Cardiac septum (tissue), 1 donor: ENCODE data around the gene SYAP1. TPM values are rescaled to one million over a fixed set of nuclear protein-coding genes. Genes with fewer than 3 reads are reported as not detected.
"Not testable (repeated sequence)": the region's sequence is repeated elsewhere in the genome, so short reads cannot be mapped to it uniquely, and the experiment has no call there.

Experiments
- DNase-seq: peaks from one replicate; pipeline ENCODE4 v3.0.0-alpha.2; 2020; ENCODE audit warnings: low spot score
- intact Hi-C: fragments of 100-400 bp; cut with DNase I; formaldehyde crosslinking; loops from one replicate; pipeline ENCODE4 v1.14.0; 2022
- total RNA-seq: library from RNA; stranded (reverse); fragmentation: NEBNext Ultra II Directional; extraction: Animal tissue kit (Norgen Biotek cat#: 25700); gene quantifications from one replicate; pipeline ENCODE4 v1.2.1, GENCODE V29; 2021
- donor health status: DM: no; HTN: no; CAD: no.

The SYAP1 gene
- total RNA-seq, 1 donor from 2014 or later = 21.0 TPM

GRCh38 chrX:16771483-16772398, 52.3 kb downstream of the SYAP1 start:
- intact Hi-C loops = no loop called here
- DNase-seq = no peak

DNA sequence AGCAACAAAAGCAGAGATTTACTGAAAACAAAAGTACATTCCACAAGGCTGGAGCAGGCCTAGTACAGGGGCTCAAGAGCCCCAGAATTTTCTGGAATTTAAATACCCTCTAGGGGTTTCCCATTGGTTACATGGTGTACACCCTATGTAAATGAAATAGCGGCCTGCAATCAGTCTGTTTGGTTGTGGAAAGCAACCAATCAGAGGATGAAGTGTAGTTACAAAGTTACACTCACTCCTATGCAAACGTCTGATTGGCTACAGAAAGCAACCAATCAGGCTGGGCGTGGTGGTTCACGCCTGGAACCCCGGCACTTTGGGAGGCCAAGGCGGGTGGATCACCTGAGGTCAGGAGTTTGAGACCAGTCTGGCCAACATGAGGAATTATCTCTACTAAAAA, 53.0 kb downstream of the SYAP1 start:
- intact Hi-C loops = no loop called here
- no peak for DNase-seq

- intact Hi-C loops = no loop called here
- no peak for DNase-seq
These were observed 55.3 kb downstream of the SYAP1 start for GRCh38 chrX:16774746-16775145.

GRCh38 chrX:16778545-16778944, 59.1 kb downstream of the SYAP1 start:
- intact Hi-C loops = no loop called here

GRCh38 chrX:16778993-16779392, 59.6 kb downstream of the SYAP1 start:
- intact Hi-C loops = no loop called here
- DNase-seq = no peak

More at GRCh38 chrX:16778545-16778944, 59.1 kb downstream of the SYAP1 start:
- DNase-seq = no peak

DNA sequence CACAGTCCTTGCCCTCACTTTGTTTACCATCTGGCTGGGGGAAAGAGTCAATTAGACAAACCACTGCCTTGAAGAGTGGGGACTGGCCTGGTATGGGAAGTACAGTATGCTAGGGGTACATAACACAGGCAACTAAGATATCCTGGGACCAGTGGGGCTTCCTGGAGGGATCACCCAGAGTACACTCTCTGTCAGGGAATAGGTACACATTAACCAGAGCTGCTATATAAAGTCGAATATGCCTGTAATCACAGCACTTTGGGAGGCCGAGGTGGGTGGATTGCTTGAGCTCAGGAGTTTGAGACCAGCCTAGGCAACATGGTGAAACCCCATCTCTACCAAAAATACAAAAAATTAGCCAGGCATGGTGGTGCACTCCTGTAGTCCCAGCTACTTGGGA, 60.4 kb downstream of the SYAP1 start:
- intact Hi-C loops, DNase-seq: not testable (repeated sequence)

DNA sequence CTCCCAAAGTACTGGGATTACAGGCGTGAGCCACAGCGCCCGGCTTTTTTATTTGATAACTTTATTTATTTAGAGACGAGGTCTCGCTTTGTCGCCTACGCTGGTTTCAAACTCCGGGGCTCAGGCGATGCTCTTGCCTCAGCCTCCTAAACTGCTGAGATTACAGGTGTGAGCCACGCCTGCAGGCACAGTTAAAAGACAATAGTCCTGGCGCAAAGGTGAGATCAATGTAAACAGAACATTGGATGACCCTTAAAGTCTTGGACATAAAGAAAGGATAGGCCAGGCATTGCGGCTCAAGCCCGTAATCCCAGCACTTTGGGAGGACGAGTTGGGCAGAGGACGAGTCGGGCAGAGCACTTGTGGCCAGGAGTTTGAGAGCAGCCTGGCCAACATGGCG, 64.0 kb downstream of the SYAP1 start:
- DNase-seq = no peak
- intact Hi-C loops = no loop called here

- intact Hi-C loops, DNase-seq: not testable (repeated sequence)
These were observed 65.0 kb downstream of the SYAP1 start for GRCh38 chrX:16784440-16784839.

- intact Hi-C loops = loop anchor here (2.0 to 5.0 kb wide), 2 partner anchors 65 to 87 kb away; partner anchors contain the start of gene RBBP7
- DNase-seq = no peak
These were observed 66.1 kb downstream of the SYAP1 start for GRCh38 chrX:16785247-16786138.

DNA sequence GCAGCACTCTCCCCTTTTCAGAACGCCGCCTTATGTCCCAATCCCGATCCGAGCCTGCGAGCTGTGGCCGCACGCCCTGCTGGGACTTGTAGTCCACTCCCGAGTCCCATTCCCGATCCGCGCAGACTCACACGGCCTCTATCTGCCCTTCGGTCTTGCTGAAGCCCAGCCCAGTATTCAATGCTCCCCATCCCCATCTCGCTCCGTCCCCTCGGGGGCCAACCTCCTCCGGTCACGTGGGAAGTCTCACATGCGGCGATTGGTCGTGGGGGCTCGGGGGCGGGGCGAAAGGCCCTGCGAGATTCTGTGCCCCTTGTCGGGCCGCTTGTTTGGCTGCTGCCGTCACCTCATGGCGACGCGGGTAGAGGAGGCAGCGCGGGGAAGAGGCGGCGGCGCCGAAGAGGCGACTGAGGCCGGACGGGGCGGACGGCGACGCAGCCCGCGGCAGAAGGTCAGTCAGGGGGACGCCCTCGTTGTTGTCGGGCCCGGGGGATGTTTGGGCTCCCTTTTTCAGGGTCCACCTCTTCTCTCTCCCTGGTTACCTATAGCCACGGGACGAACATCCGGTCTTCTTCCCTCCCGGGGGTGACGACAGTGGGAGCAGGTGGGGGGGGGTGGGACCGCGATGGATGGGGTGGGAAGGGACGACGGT, 66.9 kb downstream of the SYAP1 start, which contains the start of gene TXLNG:
TXLNG (plus strand) TSS at position 328 of the 652 bp plus-strand sequence; CDS start at position 350, 22 bp downstream.
- intact Hi-C loops = loop anchor here (2.0 to 5.0 kb wide), 2 partner anchors 65 to 86 kb away; partner anchors contain the start of gene RBBP7
- DNase-seq = peak; percentile 99

DNA sequence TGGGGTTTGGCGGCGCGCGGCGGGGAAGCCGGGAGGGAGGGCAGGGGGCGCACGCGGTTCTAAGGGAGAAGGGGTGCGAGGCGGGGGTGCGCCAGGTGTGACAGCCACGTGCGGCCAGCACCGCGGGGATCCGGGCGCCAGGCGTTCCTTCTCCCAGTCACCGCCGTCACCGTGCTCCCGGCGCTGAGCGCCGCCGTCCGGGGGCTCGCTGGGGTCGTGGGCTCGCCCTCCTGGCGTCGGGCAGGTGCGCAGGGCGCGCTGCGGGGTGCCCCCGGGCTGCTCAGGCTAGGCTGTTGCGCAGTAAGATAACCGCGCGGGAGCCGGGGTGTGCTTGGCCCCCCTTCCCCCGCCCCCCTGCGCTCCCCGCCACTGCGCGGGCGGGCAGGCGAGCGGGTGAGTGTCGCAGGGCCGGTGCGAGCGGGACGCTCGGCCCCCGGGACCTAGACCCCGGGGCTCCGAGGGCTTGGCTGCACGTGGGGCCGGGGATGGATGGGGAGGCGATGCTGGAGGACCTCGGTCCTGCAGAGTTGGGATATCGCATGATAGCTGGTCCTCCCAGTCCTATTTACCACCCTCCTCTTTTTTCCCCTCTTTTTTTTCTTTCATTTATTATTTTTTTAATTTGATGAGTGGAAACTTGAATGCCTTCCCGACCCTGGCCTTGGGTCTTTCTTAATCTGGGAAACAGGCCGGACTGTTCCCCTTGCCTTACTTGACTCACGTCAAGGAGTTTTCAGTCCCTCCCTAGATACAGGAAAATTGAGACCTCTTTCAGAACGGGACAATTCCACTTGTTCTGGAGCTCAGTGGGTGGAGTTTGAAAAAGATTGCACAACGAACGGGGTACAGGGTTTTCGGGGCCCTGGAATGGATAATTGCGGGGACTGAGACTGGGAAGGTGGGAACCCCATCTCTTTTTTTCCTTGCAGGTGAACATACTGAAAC, 67.7 kb downstream of the SYAP1 start:
- no peak for DNase-seq
- intact Hi-C loops = loop anchor here (2.0 to 5.0 kb wide), 2 partner anchors 66 to 85 kb away; partner anchors contain the start of gene RBBP7

DNA sequence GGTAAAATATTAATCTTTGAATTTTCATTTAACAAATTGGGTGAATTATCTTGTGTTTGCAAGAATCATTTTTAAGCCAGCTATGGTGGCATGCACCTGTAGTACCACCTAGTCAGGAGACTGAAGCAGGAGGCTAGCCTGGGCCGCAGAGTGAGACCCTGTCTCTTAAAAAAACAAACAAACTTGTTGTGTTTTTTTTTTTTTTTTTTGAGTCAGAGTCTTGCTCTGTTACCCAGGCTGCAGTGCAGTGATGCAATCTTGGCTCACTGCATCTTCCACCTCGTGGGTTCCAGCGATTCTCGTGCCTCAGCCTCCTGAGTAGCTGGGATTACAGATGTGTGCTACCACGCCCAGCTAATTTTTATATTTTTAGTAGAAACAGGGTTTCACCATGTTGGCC, 69.1 kb downstream of the SYAP1 start:
- intact Hi-C loops = loop anchor here (5.0 kb wide), 1 partner anchor 84 kb away; the partner anchor contains the start of gene RBBP7
- no peak for DNase-seq

GRCh38 chrX:16796298-16796697, 76.9 kb downstream of the SYAP1 start:
- no peak for DNase-seq
- intact Hi-C loops = no loop called here

- intact Hi-C loops = no loop called here
- no peak for DNase-seq
These were observed 77.9 kb downstream of the SYAP1 start for GRCh38 chrX:16797358-16797757.

GRCh38 chrX:16797841-16798240, 78.4 kb downstream of the SYAP1 start:
- DNase-seq = no peak
- intact Hi-C loops = no loop called here

DNA sequence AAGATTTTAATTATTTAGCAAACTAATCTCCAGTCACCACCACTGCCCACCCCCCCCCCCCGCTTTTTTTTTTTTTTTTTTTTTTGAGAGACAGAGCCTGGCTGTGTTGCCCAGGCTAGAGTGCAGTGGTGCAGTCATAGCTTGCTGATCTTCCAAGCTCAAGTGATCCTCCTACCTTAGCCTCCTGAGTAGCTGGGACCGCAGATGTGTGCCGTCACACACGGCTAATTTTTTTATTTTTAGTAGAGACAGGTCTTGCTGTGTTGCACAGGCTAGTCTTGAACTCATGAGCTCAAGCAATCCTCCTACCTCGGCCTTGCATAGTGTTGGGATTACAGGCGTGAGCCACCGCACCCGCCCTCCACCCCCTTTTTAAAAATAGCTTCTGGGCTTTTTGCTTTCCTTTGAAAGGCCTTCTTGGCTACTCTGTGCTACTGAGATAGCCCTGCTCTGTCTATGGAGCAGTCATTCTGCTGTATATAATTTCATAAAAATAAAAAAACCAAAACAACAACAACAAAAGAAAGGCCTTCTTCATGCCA, 85.6 kb downstream of the SYAP1 start:
- intact Hi-C loops = no loop called here

GRCh38 chrX:16807548-16807947, 88.1 kb downstream of the SYAP1 start:
- DNase-seq = no peak
- intact Hi-C loops = no loop called here

More for the DNA sequence above, 85.6 kb downstream of the SYAP1 start:
- no peak for DNase-seq

DNA sequence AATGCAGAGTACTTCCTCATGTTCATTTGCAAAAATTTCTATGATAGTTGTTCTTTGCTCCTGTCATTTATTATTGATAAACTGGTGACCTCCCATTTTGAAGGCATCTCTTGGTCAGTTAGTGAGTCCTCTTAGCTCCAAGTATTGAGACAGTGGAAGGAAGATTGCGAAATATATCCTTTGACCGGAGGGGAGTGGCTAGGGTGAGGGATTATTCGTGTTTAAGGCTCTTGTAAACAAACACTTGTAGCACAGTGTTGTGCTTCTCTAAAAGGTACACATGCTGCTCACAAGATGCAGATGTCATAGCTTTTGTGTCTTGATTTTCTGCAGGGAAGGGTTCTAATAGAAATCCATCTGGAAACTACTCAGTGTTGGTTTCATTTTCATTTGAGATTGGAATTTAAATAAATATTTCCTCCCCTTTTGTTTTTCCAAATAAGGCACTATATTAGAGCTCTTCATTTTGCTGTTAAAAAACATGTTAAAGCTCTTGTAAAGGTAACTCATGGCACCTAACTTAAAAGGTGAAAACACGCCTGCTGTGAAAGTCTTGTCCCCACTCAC, 88.6 kb downstream of the SYAP1 start:
- DNase-seq = no peak
- intact Hi-C loops = no loop called here
